CD14-positive monocyte (primary cell): ENCODE measurements around the gene NAA10. TPM values are rescaled to one million over a fixed set of nuclear protein-coding genes. Genes with fewer than 3 reads are reported as not detected.
A peak's percentile ranks its signal among the peaks of the same experiment; 100 is the strongest.

Experiments
- DNase-seq, 3 donors: peaks; one replicate each; pipeline ENCODE4 v3.0.0-alpha.2; 2011 to 2022
- H2AFZ ChIP-seq: 2 replicates; pipeline ENCODE4 v1.6.0; 2012; ENCODE audit warnings: mild to moderate bottlenecking, low read depth, low read length, inconsistent platforms; ENCODE audit not compliant: insufficient read depth, poor library complexity, severe bottlenecking
- H3K27ac ChIP-seq, 2 donors: 1 replicate in 1 of 2; 2 replicates in 1 of 2; pipeline ENCODE4 v1.5.1; 2012 to 2013; ENCODE audit warnings: low read length in 2 of 2, control low read depth in 1 of 2, inconsistent platforms in 1 of 2, low read depth in 1 of 2, mild to moderate bottlenecking in 1 of 2
- H3K27me3 ChIP-seq, 2 donors: one replicate each; pipeline versions ENCODE4 v1.6.0 to v1.6.1; 2011 to 2013; ENCODE audit warnings: low read length in 2 of 2; ENCODE audit not compliant: control insufficient read depth in 2 of 2, insufficient read depth in 2 of 2
- H3K36me3 ChIP-seq, 2 donors: replicated peaks in 1 of 2; 1 replicate in 1 of 2; 2 replicates in 1 of 2; pipeline versions ENCODE4 v1.5.1 to v1.6.1; 2012 to 2013; ENCODE audit warnings: low read length in 2 of 2, control low read depth in 1 of 2, inconsistent platforms in 1 of 2, mild to moderate bottlenecking in 1 of 2; ENCODE audit not compliant: insufficient read depth in 2 of 2, control insufficient read depth in 1 of 2
- H3K4me1 ChIP-seq, 2 donors: 1 replicate in 1 of 2; 2 replicates in 1 of 2; pipeline versions ENCODE4 v1.5.1 to v1.6.1; 2012 to 2013; ENCODE audit warnings: low read length in 2 of 2, control low read depth in 1 of 2, inconsistent platforms in 1 of 2, mild to moderate bottlenecking in 1 of 2, moderate library complexity in 1 of 2; ENCODE audit not compliant: insufficient read depth in 2 of 2, control insufficient read depth in 1 of 2
- H3K4me2 ChIP-seq: replicated peaks from 2 replicates; pipeline ENCODE3; 2012; ENCODE audit warnings: low read length, moderate library complexity, mild to moderate bottlenecking; ENCODE audit not compliant: poor library complexity, severe bottlenecking; ENCODE audit errors: extremely low read depth
- H3K4me3 ChIP-seq, 3 experiments: fragments of 200-600 bp in 1 of 3; sonication (generic) in 1 of 3; replicated peaks in 1 of 3; 1 replicate in 2 of 3; 2 replicates in 1 of 3; pipeline ENCODE4 v1.5.1; 2011 to 2013; ENCODE audit warnings: low read length in 3 of 3, mild to moderate bottlenecking in 3 of 3, control low read depth in 2 of 3, low read depth in 2 of 3, inconsistent platforms in 1 of 3, moderate library complexity in 1 of 3
- H3K79me2 ChIP-seq: 2 replicates; pipeline ENCODE4 v1.6.0; 2012; ENCODE audit warnings: mild to moderate bottlenecking, control low read depth, inconsistent platforms, low read length, moderate library complexity; ENCODE audit not compliant: insufficient read depth
- H3K9ac ChIP-seq: 2 replicates; pipeline ENCODE4 v1.6.0; 2017; ENCODE audit warnings: low read length, mild to moderate bottlenecking; ENCODE audit not compliant: insufficient read depth, poor library complexity, severe bottlenecking
- H3K9me3 ChIP-seq, 2 donors: replicated peaks in 1 of 2; 1 replicate in 1 of 2; 2 replicates in 1 of 2; pipeline versions ENCODE4 v1.5.1 to v1.6.1; 2012 to 2013; ENCODE audit warnings: low read length in 2 of 2, control low read depth in 1 of 2; ENCODE audit not compliant: control insufficient read depth in 1 of 2, insufficient read depth in 1 of 2
- H4K20me1 ChIP-seq: 2 replicates; pipeline ENCODE4 v1.6.0; 2012; ENCODE audit warnings: mild to moderate bottlenecking, low read length, control low read depth, moderate library complexity; ENCODE audit not compliant: insufficient read depth
- H3K27ac Mint-ChIP-seq, 7 donors: one replicate each; pipeline ENCODE4 v1.8.0; 2020; ENCODE audit warnings: mild to moderate bottlenecking in 7 of 7, mixed read lengths in 7 of 7, moderate library complexity in 6 of 7, inconsistent platforms in 2 of 7
- H3K27me3 Mint-ChIP-seq, 3 donors: one replicate each; pipeline ENCODE4 v1.8.0; 2021 to 2022; ENCODE audit warnings: low read depth in 3 of 3, mild to moderate bottlenecking in 3 of 3, mixed read lengths in 3 of 3, moderate library complexity in 3 of 3, inconsistent platforms in 1 of 3
- H3K36me3 Mint-ChIP-seq, 2 donors: one replicate each; pipeline ENCODE4 v1.8.0; 2020; ENCODE audit warnings: mixed read lengths in 2 of 2, inconsistent platforms in 1 of 2, mild to moderate bottlenecking in 1 of 2
- H3K4me1 Mint-ChIP-seq: one replicate; pipeline ENCODE4 v1.8.0; 2020; ENCODE audit warnings: mild to moderate bottlenecking, mixed read lengths
- H3K4me3 Mint-ChIP-seq, 2 donors: one replicate each; pipeline ENCODE4 v1.8.0; 2020; ENCODE audit warnings: mild to moderate bottlenecking in 2 of 2, mixed read lengths in 2 of 2, moderate library complexity in 1 of 2
- H3K9me3 Mint-ChIP-seq, 7 donors: one replicate each; pipeline ENCODE4 v1.8.0; 2020 to 2022; ENCODE audit warnings: mixed read lengths in 7 of 7, mild to moderate bottlenecking in 6 of 7, moderate library complexity in 6 of 7, inconsistent platforms in 2 of 7
- WGBS: methylation state at CpG from one replicate; pipeline ENCODE4 v1.1.5; 2013; ENCODE audit warnings: missing lambda C conversion rate; ENCODE audit not compliant: insufficient coverage; 5-methylcytosine and 5-hydroxymethylcytosine counted together
- intact Hi-C, 2 donors: fragments of 100-400 bp; cut with micrococcal nuclease; formaldehyde crosslinking; loops; one replicate each; pipeline versions ENCODE4 v1.15.0 to v1.15.1; 2023
- polyA plus RNA-seq, 3 donors: library from polyadenylated mRNA; depleted of rRNA in 1 of 3; unstranded in 2 of 3; stranded (reverse) in 1 of 3; fragments of 300-500 nt in 2 of 3; fragments of >200 nt in 1 of 3; fragmentation: Illumina TruSeq in 2 of 3; gene quantifications; 1 replicate in 2 of 3; 2 replicates in 1 of 3; pipeline ENCODE4 v1.2.3, GENCODE V29; 2012 to 2021
- TF ChIP-seq, protein P1 (sequence below): fragments of 200-600 bp; IDR thresholded peaks from one replicate; pipeline ENCODE4 v1.8.0; 2022; ENCODE audit warnings: antibody characterized with exemption, mild to moderate bottlenecking

Gene NAA10
- polyA plus RNA-seq, 3 donors, result 46.7 to 109 (median 47.9) TPM

DNA sequence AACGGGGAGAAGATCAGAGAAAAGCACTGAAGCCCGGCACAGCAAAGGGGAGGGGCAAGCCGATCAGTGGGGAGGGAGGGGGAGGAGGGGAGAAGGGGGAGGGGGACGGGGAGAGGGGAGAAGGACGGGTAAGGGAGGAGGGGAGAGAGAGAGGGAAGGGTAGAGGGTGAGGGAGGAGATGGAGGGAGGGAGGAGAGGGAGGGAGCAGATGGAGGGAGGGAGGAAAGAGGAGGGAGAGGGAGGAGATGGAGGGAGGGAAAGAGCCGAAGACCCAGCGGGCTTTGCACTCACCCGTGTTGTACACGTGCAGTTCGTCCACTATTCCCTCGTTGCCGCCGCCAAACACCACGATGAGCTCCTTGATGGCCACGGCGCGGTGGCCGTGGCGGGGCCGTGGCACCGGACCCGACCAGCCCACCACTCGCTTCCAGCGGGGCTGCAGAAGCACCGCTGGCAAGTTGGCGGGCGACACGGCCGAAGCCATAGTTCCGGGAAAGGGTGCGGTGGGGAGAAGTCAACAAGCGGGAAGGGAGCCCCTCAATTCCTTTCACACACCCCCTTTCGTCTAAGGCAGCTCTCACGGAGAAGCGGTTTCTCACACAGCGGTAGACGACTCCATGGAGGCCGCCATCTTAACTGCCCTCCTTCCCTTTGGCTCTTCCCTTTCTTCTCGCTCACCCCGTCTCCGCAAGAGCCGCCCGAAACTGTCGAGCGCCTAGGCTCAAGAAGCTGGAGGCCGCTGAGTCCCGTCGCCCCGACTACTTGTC, 35.7 kb upstream of the NAA10 start:
- no peak for DNase-seq
- intact Hi-C loops, result loop anchor here (5.0 kb wide), 2 partner anchors 37 to 42 kb away; no protein-coding TSS in a partner anchor
- Histone ChIP-seq H3K79me2 (peaks cover 77% of the 10 kb centered on the region), H3K27ac (peak overlapping the region; percentile 99 to 100), H2AFZ (peak overlapping the region; percentile 84), H3K9ac (peak overlapping the region; percentile 97), H3K4me1 (peaks cover 62 to 68% of the 10 kb centered on the region in 2 donors), H3K36me3 (peaks cover 0 to 2% of the 10 kb centered on the region in 2 donors), H3K9me3 (no peaks in the 10 kb centered on the region), H3K4me3 (peak overlapping the region; percentile 90 to 100 (median 99)), H3K4me2 (peak overlapping the region; percentile 87), H3K27me3 (no peaks in the 10 kb centered on the region), H4K20me1 (peaks cover 64% of the 10 kb centered on the region)
- TF ChIP-seq, protein P1, sequence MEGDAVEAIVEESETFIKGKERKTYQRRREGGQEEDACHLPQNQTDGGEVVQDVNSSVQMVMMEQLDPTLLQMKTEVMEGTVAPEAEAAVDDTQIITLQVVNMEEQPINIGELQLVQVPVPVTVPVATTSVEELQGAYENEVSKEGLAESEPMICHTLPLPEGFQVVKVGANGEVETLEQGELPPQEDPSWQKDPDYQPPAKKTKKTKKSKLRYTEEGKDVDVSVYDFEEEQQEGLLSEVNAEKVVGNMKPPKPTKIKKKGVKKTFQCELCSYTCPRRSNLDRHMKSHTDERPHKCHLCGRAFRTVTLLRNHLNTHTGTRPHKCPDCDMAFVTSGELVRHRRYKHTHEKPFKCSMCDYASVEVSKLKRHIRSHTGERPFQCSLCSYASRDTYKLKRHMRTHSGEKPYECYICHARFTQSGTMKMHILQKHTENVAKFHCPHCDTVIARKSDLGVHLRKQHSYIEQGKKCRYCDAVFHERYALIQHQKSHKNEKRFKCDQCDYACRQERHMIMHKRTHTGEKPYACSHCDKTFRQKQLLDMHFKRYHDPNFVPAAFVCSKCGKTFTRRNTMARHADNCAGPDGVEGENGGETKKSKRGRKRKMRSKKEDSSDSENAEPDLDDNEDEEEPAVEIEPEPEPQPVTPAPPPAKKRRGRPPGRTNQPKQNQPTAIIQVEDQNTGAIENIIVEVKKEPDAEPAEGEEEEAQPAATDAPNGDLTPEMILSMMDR, result no peak
- Mint-ChIP-seq H3K27me3 (peaks cover 0 to 48% (median 0%) of the 10 kb centered on the region in 3 donors), H3K36me3 (peaks cover 4 to 20% of the 10 kb centered on the region in 2 donors), H3K27ac (peak overlapping the region; percentile 100), H3K9me3 (peaks cover 0 to 21% (median 8%) of the 10 kb centered on the region in 7 donors), H3K4me1 (peaks cover 56% of the 10 kb centered on the region), H3K4me3 (peak overlapping the region; percentile 99 to 100)
- 0% methylated on average over 17 of the region's 49 CpGs for WGBS

DNA sequence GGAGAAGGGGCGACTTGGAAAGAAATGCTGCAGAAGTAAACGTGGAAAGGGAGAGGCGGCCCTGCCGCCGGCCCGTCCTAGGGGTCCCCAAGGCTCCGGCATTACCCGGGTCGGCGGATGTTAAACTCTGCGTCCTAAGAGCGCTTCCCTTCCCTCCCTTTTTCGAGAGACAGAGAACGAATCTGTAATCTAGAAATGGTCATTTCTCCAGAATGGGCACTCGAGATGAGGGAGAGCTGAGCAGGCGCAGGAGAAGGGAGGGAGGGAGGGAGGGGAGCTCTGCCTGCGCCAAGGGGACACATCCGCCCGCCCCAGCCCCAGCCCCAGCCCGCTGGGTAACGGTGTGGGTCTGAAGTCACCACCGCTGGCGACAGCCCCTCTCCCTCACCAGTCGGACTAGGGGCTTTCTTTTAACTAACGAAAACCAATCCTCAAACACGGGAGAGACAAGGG, 35.1 kb upstream of the NAA10 start:
- H3K4me1 ChIP-seq, result peaks cover 58 to 67% of the 10 kb centered on the region in 2 donors
- H3K27ac ChIP-seq, result peak overlapping the region; percentile 22 to 78
- intact Hi-C loops, result loop anchor here (5.0 kb wide), 2 partner anchors 37 to 42 kb away; no protein-coding TSS in a partner anchor
- no peak overlapping the region for H2AFZ ChIP-seq
- Mint-ChIP-seq H3K27ac (peak overlapping the region; percentile 79 to 100 (median 87)), H3K9me3 (peaks cover 0 to 22% (median 8%) of the 10 kb centered on the region in 7 donors), H3K27me3 (peaks cover 0 to 50% (median 0%) of the 10 kb centered on the region in 3 donors), H3K4me1 (peaks cover 55% of the 10 kb centered on the region), H3K36me3 (peaks cover 4 to 20% of the 10 kb centered on the region in 2 donors), H3K4me3 (peak overlapping the region; percentile 88 to 99)
- WGBS, result no CpG with 5 or more reads among the region's 26 CpGs
- peaks cover 81% of the 10 kb centered on the region for H3K79me2 ChIP-seq
- H3K9me3 ChIP-seq, result no peaks in the 10 kb centered on the region
- H3K9ac ChIP-seq, result peak overlapping the region; percentile 13
- peak overlapping the region; percentile 87 for H3K4me2 ChIP-seq
- H3K27me3 ChIP-seq, result no peaks in the 10 kb centered on the region
- peaks cover 0 to 8% of the 10 kb centered on the region in 2 donors for H3K36me3 ChIP-seq
- peak overlapping the region; percentile 90 to 100 (median 99) for H3K4me3 ChIP-seq
- no peak for DNase-seq
- peaks cover 70% of the 10 kb centered on the region for H4K20me1 ChIP-seq
- TF ChIP-seq, protein P1, result no peak
